Activated naive CD4-positive, alpha-beta T cell treated with anti-CD3 and anti-CD28 coated beads, Interleukin-2, amount 10 ng/mL, durations not matched to agents 7 days and 5 days (primary cell): Measurements from ENCODE around the gene JARID2.

Source experiments
- CTCF ChIA-PET: fragments of 350-600 bp; sonication (Branson Sonifier 250); formaldehyde crosslinking; loops from one replicate; lab custom pipeline; 2021; ENCODE audit warnings: antibody characterized with exemption; lab: Charles Lee
- DNase-seq: peaks from one replicate; pipeline ENCODE4 v3.0.0-alpha.2; 2020
- H3K27ac Mint-ChIP-seq: one replicate; pipeline ENCODE4 v1.8.0; 2021; ENCODE audit warnings: mild to moderate bottlenecking, moderate library complexity, mixed read lengths
- H3K27me3 Mint-ChIP-seq: one replicate; pipeline ENCODE4 v1.8.0; 2021; ENCODE audit warnings: mild to moderate bottlenecking, mixed read lengths
- H3K36me3 Mint-ChIP-seq: one replicate; pipeline ENCODE4 v1.8.0; 2021; ENCODE audit warnings: mixed read lengths
- H3K4me1 Mint-ChIP-seq: one replicate; pipeline ENCODE4 v1.8.0; 2021; ENCODE audit warnings: mixed read lengths
- H3K4me3 Mint-ChIP-seq: one replicate; pipeline ENCODE4 v1.8.0; 2021; ENCODE audit warnings: mild to moderate bottlenecking, moderate library complexity, mixed read lengths
- H3K9me3 Mint-ChIP-seq: one replicate; pipeline ENCODE4 v1.8.0; 2021; ENCODE audit warnings: mixed read lengths

The JARID2 gene

DNA sequence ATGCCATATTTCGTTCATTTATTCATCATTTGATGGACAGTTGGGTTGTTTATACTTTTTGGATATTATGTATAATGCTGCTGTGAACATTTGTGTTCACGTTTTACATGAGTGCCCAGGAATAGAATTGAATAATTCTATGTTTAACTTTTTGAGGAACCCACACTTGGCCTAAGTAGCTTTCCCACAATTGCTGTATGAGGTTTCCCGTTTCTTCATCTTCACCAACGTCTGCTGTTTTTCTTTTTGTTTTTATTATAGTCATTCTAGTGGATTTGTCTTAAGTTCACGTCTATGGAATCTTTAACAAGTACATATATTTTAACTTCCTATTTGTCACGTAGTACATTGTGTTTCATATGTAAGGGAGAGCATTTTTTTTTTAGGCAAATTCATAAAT is 110.3 kb downstream of the JARID2 start:
- DNase-seq, result no peak
- H3K36me3 Mint-ChIP-seq, result peaks cover 9% of the 10 kb centered on the region
- CTCF ChIA-PET, result no interaction called here
- peaks cover 22% of the 10 kb centered on the region for H3K4me1 Mint-ChIP-seq
- H3K27ac Mint-ChIP-seq, result no peak overlapping the region
- H3K4me3 Mint-ChIP-seq, result no peak overlapping the region
- H3K27me3 Mint-ChIP-seq, result no peaks in the 10 kb centered on the region
- H3K9me3 Mint-ChIP-seq, result no peaks in the 10 kb centered on the region

DNA sequence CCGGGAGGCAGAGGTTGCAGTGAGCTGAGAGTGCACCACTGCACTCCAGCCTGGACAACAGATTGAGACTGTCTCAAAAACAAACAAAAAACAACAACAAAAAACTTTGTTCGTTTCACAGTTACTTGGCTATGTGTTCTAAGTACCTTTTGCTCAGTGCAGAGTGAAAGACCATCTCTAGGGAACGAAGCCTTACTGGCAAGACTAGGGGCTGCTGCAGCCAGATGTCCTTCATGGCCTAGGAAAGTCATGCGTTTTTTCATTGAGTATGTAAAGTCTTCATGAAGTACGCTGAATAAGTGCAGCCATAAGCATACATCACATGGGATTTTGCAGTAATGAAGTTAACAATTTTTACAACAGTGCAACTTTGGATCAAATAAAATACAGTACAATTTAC is 111.1 kb downstream of the JARID2 start:
- peaks cover 22% of the 10 kb centered on the region for H3K4me1 Mint-ChIP-seq

DNA sequence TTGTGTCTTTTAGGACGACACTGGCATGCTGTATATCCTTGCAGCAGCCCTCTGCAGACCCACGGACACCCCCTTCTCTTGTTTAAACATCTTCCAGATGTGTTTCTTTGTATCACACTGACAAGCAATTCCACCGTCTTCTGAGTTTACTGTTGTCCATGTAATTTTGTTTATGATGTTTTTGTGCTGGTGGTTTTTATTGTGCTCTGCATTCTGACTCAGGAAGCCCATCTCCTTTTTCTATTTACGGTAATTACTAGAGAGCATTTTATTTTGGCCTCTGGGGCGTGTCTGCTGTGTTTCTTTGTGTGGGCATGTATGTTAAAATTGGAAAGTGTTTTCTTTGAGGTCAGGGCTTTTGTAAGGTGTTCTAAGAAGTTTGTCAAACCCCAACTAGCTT is 111.9 kb downstream of the JARID2 start:
- no peak overlapping the region for H3K27ac Mint-ChIP-seq
- peaks cover 21% of the 10 kb centered on the region for H3K4me1 Mint-ChIP-seq

More for the DNA sequence above, 111.1 kb downstream of the JARID2 start:
- no peak overlapping the region for H3K27ac Mint-ChIP-seq
- no peaks in the 10 kb centered on the region for H3K27me3 Mint-ChIP-seq
- peaks cover 9% of the 10 kb centered on the region for H3K36me3 Mint-ChIP-seq
- H3K9me3 Mint-ChIP-seq, result no peaks in the 10 kb centered on the region
- CTCF ChIA-PET, result no interaction called here
- no peak overlapping the region for H3K4me3 Mint-ChIP-seq
- DNase-seq, result no peak

GRCh38 chr6:15358579-15359327 is 112.9 kb downstream of the JARID2 start:
- Mint-ChIP-seq H3K9me3 (no peaks in the 10 kb centered on the region), H3K4me1 (peaks cover 21% of the 10 kb centered on the region), H3K4me3 (no peak overlapping the region), H3K36me3 (peaks cover 9% of the 10 kb centered on the region), H3K27ac (no peak overlapping the region), H3K27me3 (no peaks in the 10 kb centered on the region)
- CTCF ChIA-PET, result interaction anchor here (0.6 to 0.9 kb wide), 3 partner anchors 32 to 1088 kb away, joined by 3 read pairs; no protein-coding TSS in a partner anchor
- DNase-seq, result no peak

More for the DNA sequence above, 111.9 kb downstream of the JARID2 start:
- no peaks in the 10 kb centered on the region for H3K27me3 Mint-ChIP-seq
- H3K9me3 Mint-ChIP-seq, result no peaks in the 10 kb centered on the region
- H3K36me3 Mint-ChIP-seq, result peaks cover 9% of the 10 kb centered on the region
- CTCF ChIA-PET, result no interaction called here
- no peak overlapping the region for H3K4me3 Mint-ChIP-seq
- DNase-seq, result no peak

GRCh38 chr6:15359335-15359862 is 113.5 kb downstream of the JARID2 start:
- peaks cover 17% of the 10 kb centered on the region for H3K4me1 Mint-ChIP-seq
- H3K36me3 Mint-ChIP-seq, result peaks cover 9% of the 10 kb centered on the region
- no peak for DNase-seq
- H3K4me3 Mint-ChIP-seq, result no peak overlapping the region
- CTCF ChIA-PET, result interaction anchor here (0.6 to 0.9 kb wide), 2 partner anchors 32 to 1088 kb away, joined by 3 read pairs; no protein-coding TSS in a partner anchor
- no peaks in the 10 kb centered on the region for H3K9me3 Mint-ChIP-seq
- no peaks in the 10 kb centered on the region for H3K27me3 Mint-ChIP-seq
- no peak overlapping the region for H3K27ac Mint-ChIP-seq

DNA sequence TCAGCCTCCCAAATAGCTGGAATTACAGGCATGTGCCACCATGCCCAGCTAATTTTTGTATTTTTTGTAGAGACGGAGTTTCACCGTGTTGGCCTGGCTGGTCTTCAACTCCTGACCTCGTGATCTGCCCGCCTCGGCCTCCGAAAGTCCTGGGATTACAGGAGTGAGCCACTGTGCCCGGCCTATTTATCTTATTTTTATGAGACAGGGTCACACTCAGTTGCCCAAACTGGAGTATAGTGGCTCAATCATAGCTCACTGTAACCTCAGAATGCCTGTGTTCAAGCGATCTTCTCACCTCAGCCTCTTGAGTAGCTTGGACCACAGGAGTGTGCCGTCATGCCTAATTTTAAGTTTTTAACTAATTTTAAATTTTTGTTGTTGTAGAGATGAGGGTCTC is 114.4 kb downstream of the JARID2 start:
- no peaks in the 10 kb centered on the region for H3K9me3 Mint-ChIP-seq
- no peak overlapping the region for H3K27ac Mint-ChIP-seq
- H3K36me3 Mint-ChIP-seq, result peaks cover 9% of the 10 kb centered on the region
- H3K4me1 Mint-ChIP-seq, result peaks cover 21% of the 10 kb centered on the region
- H3K27me3 Mint-ChIP-seq, result no peaks in the 10 kb centered on the region
- no peak overlapping the region for H3K4me3 Mint-ChIP-seq
- CTCF ChIA-PET, result no interaction called here
- no peak for DNase-seq

- Mint-ChIP-seq H3K27me3 (no peaks in the 10 kb centered on the region), H3K9me3 (no peaks in the 10 kb centered on the region), H3K4me3 (no peak overlapping the region), H3K4me1 (peaks cover 29% of the 10 kb centered on the region), H3K36me3 (peaks cover 5% of the 10 kb centered on the region), H3K27ac (no peak overlapping the region)
- CTCF ChIA-PET, result interaction anchor here (0.6 kb wide), 1 partner anchor 73 kb away, joined by 3 read pairs; no protein-coding TSS in a partner anchor
- no peak for DNase-seq
Measured at GRCh38 chr6:15361197-15361596, 115.3 kb downstream of the JARID2 start.

- Mint-ChIP-seq H3K4me1 (peaks cover 35% of the 10 kb centered on the region), H3K4me3 (no peak overlapping the region), H3K27me3 (no peaks in the 10 kb centered on the region), H3K27ac (no peak overlapping the region), H3K36me3 (peaks cover 8% of the 10 kb centered on the region), H3K9me3 (no peaks in the 10 kb centered on the region)
- CTCF ChIA-PET, result interaction anchor here (1.2 kb wide), 1 partner anchor 18 kb away, joined by 3 read pairs; no protein-coding TSS in a partner anchor
- DNase-seq, result no peak
Measured at GRCh38 chr6:15362274-15363160, 116.6 kb downstream of the JARID2 start.

DNA sequence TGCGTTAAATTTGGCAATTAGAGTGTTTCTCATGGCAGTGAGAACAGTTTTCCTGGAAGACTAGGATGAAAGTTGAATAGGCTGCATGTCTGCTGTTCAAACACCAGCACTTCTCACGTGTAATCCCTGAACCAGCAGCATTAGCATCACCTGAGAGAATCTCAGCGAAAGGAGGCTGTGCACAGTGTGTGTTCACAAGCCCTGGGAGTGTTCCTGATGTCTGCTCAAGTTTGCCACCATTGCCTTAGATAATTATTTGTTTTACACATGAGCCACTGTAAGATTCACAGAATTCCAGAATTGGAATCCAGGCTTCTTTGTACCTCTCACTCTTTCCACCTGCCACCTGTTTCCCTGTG is 117.3 kb downstream of the JARID2 start:
- no peak for DNase-seq
- H3K27ac Mint-ChIP-seq, result no peak overlapping the region
- H3K9me3 Mint-ChIP-seq, result no peaks in the 10 kb centered on the region
- peaks cover 34% of the 10 kb centered on the region for H3K4me1 Mint-ChIP-seq
- H3K27me3 Mint-ChIP-seq, result no peaks in the 10 kb centered on the region
- H3K36me3 Mint-ChIP-seq, result peaks cover 14% of the 10 kb centered on the region
- CTCF ChIA-PET, result no interaction called here
- H3K4me3 Mint-ChIP-seq, result no peak overlapping the region

DNA sequence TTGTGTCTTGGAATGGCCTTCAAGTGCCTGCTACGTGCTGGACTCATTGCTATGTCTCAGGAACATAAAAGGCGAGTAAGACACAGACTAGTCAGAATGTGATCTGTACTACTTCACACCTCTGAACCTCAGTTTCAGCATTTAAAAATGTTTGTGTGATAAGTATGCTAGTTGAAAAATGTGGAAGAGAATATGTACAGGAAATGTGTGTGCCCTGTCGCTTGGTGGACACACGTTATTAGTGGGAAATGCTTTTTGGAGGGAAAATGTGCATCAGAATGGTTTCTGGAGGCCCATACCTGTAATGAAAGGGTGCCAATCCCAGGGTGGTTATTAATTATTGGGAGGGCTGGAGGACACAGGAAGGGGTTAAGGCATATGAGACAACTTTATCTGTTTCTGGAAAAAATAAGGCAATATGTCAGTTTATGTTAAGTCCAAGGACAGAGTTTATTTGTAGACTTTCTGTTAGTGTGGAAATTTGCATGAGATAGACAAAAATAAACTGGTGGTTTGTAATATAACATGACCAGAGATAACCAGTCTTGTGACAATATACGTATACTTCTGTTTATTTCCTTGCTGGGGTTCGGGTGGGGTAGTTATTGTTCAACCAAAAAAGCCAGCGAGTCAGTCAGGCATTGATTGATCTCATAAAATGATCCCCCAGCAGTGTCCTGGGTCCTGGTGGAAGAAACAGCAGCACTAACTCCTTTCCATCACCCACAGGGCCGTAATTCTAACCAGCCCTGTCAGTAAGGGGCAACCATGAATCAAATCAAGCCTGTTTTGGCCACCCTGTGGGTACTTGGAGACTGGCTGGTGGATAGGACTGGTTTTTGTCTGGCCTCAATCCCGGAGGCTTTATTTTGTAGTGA is 117.9 kb downstream of the JARID2 start:
- H3K27me3 Mint-ChIP-seq, result no peaks in the 10 kb centered on the region
- CTCF ChIA-PET, result no interaction called here
- H3K36me3 Mint-ChIP-seq, result peaks cover 18% of the 10 kb centered on the region
- peak overlapping the region; percentile 28 for H3K27ac Mint-ChIP-seq
- H3K4me3 Mint-ChIP-seq, result no peak overlapping the region
- no peak for DNase-seq
- H3K4me1 Mint-ChIP-seq, result peaks cover 33% of the 10 kb centered on the region
- H3K9me3 Mint-ChIP-seq, result no peaks in the 10 kb centered on the region

- CTCF ChIA-PET, result no interaction called here
- H3K27ac Mint-ChIP-seq, result no peak overlapping the region
- no peaks in the 10 kb centered on the region for H3K27me3 Mint-ChIP-seq
- no peak for DNase-seq
- H3K4me1 Mint-ChIP-seq, result peaks cover 30% of the 10 kb centered on the region
- no peak overlapping the region for H3K4me3 Mint-ChIP-seq
- H3K9me3 Mint-ChIP-seq, result no peaks in the 10 kb centered on the region
- H3K36me3 Mint-ChIP-seq, result peaks cover 16% of the 10 kb centered on the region
Measured at GRCh38 chr6:15364401-15365037, 118.7 kb downstream of the JARID2 start.

DNA sequence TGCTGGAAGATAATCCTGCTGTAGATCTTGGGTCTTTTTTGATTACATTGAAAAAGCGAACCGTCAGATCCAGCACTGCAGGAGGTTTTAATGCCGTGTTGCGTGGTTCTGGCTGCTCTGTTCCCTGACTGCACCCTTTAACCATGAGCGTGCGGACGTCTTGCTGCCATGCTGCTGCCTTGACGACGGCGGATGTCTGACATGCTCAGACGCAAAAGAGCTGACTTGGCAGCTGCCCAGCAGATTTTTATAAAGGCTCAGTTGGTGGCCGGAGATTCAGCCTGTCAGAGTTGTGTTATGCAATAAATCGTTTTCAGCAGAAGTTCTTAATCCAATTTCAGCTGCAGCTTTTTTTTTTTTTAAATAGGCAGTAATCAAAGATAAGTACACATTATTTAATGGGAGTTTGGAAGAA is 119.4 kb downstream of the JARID2 start:
- CTCF ChIA-PET, result no interaction called here
- no peak overlapping the region for H3K27ac Mint-ChIP-seq
- peaks cover 31% of the 10 kb centered on the region for H3K4me1 Mint-ChIP-seq
- peak; percentile 58 for DNase-seq
- H3K9me3 Mint-ChIP-seq, result no peaks in the 10 kb centered on the region
- no peaks in the 10 kb centered on the region for H3K27me3 Mint-ChIP-seq
- H3K4me3 Mint-ChIP-seq, result no peak overlapping the region
- peaks cover 18% of the 10 kb centered on the region for H3K36me3 Mint-ChIP-seq

DNA sequence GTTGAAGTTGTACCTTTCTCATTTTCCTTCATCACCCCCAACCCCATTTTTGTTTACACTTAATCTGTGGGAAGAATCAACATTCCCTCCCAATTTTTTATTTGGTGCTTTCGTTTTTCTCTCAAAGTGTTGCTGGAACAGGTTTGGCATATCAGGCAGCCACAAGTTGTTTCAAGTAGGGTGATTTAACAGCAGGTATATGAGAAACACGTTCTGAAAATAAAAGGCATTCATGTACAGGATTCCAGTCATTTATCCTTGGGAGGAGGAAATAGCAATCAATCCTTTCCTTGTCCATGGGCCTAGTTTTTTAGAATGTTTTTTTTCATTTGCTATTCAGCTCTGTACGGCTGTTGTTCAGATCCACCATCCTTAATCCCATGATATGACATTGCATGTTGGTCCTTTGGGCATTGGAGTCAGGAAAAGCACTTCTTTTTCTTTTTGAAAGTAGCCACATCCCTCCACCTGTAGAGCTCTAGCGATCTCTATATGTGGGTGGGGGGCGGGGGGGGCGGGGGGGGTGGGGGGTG is 120.2 kb downstream of the JARID2 start:
- CTCF ChIA-PET, result no interaction called here
- Mint-ChIP-seq H3K9me3 (no peaks in the 10 kb centered on the region), H3K36me3 (peaks cover 18% of the 10 kb centered on the region), H3K4me3 (no peak overlapping the region), H3K27ac (no peak overlapping the region), H3K27me3 (no peaks in the 10 kb centered on the region), H3K4me1 (peaks cover 31% of the 10 kb centered on the region)
- no peak for DNase-seq
